MM.1S (cell line): ENCODE results near the gene MED13L.

ENCODE experiments used
- EZH2 ChIP-seq: fragments of 300-600 bp; sonication (generic); optimal IDR thresholded peaks from 2 replicates; pipeline ENCODE3; 2017; ENCODE audit warnings: low read depth, mild to moderate bottlenecking, antibody characterized with exemption, low read length, mixed read lengths
- TF ChIP-seq, protein P1 (sequence below): fragments of 300-600 bp; sonication (generic); IDR thresholded peaks from 2 replicates; pipeline ENCODE4 v1.5.1; 2016; ENCODE audit warnings: antibody characterized with exemption, low read length, mixed read lengths

DNA sequence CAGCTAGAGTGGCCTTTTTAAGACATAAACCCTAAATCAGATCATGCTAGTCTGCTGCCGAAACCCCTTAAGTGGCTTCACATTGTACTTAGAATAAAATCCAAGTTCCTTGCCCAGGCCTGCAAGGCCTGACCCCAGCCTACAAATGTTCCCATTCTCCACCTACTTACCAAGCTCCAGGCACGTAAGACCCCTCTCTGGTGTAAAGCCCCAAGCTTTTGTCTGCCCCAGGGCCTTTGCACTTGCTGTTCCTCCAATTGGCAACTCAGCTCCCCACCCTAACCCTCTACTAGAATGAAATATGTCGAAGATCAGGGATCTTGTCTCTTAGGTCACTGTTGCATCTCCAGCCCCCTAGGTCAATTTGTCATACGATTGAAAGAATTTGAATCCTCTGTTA is 27.1 kb upstream of the MED13L start:
- TF ChIP-seq, protein P1, sequence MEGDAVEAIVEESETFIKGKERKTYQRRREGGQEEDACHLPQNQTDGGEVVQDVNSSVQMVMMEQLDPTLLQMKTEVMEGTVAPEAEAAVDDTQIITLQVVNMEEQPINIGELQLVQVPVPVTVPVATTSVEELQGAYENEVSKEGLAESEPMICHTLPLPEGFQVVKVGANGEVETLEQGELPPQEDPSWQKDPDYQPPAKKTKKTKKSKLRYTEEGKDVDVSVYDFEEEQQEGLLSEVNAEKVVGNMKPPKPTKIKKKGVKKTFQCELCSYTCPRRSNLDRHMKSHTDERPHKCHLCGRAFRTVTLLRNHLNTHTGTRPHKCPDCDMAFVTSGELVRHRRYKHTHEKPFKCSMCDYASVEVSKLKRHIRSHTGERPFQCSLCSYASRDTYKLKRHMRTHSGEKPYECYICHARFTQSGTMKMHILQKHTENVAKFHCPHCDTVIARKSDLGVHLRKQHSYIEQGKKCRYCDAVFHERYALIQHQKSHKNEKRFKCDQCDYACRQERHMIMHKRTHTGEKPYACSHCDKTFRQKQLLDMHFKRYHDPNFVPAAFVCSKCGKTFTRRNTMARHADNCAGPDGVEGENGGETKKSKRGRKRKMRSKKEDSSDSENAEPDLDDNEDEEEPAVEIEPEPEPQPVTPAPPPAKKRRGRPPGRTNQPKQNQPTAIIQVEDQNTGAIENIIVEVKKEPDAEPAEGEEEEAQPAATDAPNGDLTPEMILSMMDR = no peak
- TF ChIP-seq EZH2 = no peak
